ENCODE measurements around the gene PREX1. TPM values are rescaled to one million over a fixed set of nuclear protein-coding genes. Genes with fewer than 3 reads are reported as not detected.

PREX1 gene
- total RNA-seq, 1 experiment from 2014 or later, result not detected

DNA sequence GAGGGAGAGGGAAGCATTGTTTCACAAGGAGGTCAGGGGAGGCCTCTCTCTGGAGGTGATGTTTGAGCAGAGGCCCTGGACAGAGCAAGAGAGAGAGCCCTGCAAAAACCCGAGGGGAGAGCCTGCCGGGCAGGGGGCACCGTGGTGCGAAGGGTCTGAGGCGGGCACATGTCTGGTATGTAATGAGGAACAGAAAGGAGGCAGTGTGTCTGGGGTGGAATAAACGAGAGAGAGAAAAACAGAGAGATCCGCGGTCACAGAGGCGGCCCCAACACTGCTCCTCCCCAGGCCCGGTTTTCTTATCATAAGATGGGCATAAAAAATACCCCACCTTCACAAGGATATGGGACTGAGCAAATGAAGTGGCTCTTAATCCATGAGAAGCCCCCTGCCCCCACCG, 119.2 kb downstream of the PREX1 start:
- BruUV-seq (replicated peaks), result no TSS peak
- H3K9me3 Mint-ChIP-seq (ENCODE audit: unreplicated experiment), result no peaks in the 10 kb centered on the region

GRCh38 chr20:48708116-48708515, 119.7 kb downstream of the PREX1 start:
- no peaks in the 10 kb centered on the region for H3K9me3 Mint-ChIP-seq (ENCODE audit: unreplicated experiment)
- CTCF ChIA-PET, result no interaction called here
- BruUV-seq (replicated peaks), result no TSS peak
- H3K4me3 Mint-ChIP-seq (ENCODE audit: unreplicated experiment), result no peak overlapping the region
- H3K27me3 Mint-ChIP-seq (ENCODE audit: insufficient read depth, unreplicated experiment), result no peaks in the 10 kb centered on the region
- no peak for DNase-seq (ENCODE audit: unreplicated experiment)
- intact Hi-C loops (cut with micrococcal nuclease), result no loop called here
- H3K4me1 Mint-ChIP-seq (ENCODE audit: insufficient read depth, unreplicated experiment), result no peaks in the 10 kb centered on the region
- no peaks in the 10 kb centered on the region for H3K36me3 Mint-ChIP-seq (ENCODE audit: insufficient read depth, unreplicated experiment)
- no peak overlapping the region for H3K27ac Mint-ChIP-seq (ENCODE audit: low read depth, unreplicated experiment)
- no peak for TF ChIP-seq CTCF (IDR thresholded peaks at IDR 0.05; ENCODE audit: unreplicated experiment)
- POLR2A ChIA-PET, result interaction anchor here (0.9 kb wide), 1 partner anchor 80 kb away, joined by 4 read pairs; no protein-coding TSS in a partner anchor

More for the DNA sequence above, 119.2 kb downstream of the PREX1 start:
- Mint-ChIP-seq H3K27me3 (ENCODE audit: insufficient read depth, unreplicated experiment) (no peaks in the 10 kb centered on the region), H3K4me3 (ENCODE audit: unreplicated experiment) (no peak overlapping the region), H3K4me1 (ENCODE audit: insufficient read depth, unreplicated experiment) (no peaks in the 10 kb centered on the region), H3K27ac (ENCODE audit: low read depth, unreplicated experiment) (no peak overlapping the region), H3K36me3 (ENCODE audit: insufficient read depth, unreplicated experiment) (no peaks in the 10 kb centered on the region)
- TF ChIP-seq CTCF (IDR thresholded peaks at IDR 0.05; ENCODE audit: unreplicated experiment), result no peak
- POLR2A ChIA-PET, result no interaction called here
- intact Hi-C loops (cut with micrococcal nuclease), result no loop called here
- CTCF ChIA-PET, result no interaction called here
- no peak for DNase-seq (ENCODE audit: unreplicated experiment)

DNA sequence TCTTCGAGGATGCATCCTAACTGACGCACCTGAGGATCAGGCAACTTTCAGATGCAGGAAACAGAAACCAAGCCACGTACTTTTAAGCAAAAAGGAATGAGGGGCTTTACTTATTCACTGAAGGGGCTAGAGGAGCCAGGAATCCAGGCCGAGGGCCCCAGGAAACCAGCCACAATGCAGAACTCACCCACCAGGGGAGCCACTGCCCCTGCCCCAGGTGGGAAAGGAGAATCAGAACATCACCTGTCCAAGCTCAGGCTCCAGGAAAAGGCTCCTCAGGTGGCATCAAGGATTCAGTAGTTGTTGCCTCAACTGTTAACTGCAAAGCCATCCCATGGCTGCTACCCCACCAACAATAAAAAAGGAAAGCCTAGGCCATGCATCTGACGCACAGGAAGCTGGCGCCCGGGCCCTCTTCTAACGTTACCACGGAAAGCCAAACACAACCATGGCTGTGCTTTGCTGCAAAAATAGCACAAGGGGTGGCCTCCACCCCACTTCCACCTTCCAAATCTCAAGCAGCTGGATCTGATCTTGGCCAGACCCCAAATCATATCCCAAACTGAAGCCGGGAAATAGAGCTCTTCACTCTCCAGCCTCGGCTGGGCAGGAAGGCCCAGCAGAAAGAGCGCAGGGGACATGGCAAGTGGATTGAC, 121.0 kb downstream of the PREX1 start:
- no TSS peak for BruUV-seq (replicated peaks)

More for the DNA sequence above, 121.0 kb downstream of the PREX1 start:
- intact Hi-C loops (cut with micrococcal nuclease), result no loop called here
- H3K4me1 Mint-ChIP-seq (ENCODE audit: insufficient read depth, unreplicated experiment), result no peaks in the 10 kb centered on the region
- POLR2A ChIA-PET, result no interaction called here
- no peaks in the 10 kb centered on the region for H3K27me3 Mint-ChIP-seq (ENCODE audit: insufficient read depth, unreplicated experiment)
- H3K36me3 Mint-ChIP-seq (ENCODE audit: insufficient read depth, unreplicated experiment), result no peaks in the 10 kb centered on the region
- H3K9me3 Mint-ChIP-seq (ENCODE audit: unreplicated experiment), result no peaks in the 10 kb centered on the region
- TF ChIP-seq CTCF (IDR thresholded peaks at IDR 0.05; ENCODE audit: unreplicated experiment), result no peak
- CTCF ChIA-PET, result interaction anchor here (0.7 to 1.3 kb wide), 2 partner anchors 50 to 231 kb away, joined by 3 read pairs; no protein-coding TSS in a partner anchor
- H3K4me3 Mint-ChIP-seq (ENCODE audit: unreplicated experiment), result no peak overlapping the region
- no peak overlapping the region for H3K27ac Mint-ChIP-seq (ENCODE audit: low read depth, unreplicated experiment)
- DNase-seq (ENCODE audit: unreplicated experiment), result no peak
